ENCODE data around the gene INTS1.

The INTS1 gene

DNA sequence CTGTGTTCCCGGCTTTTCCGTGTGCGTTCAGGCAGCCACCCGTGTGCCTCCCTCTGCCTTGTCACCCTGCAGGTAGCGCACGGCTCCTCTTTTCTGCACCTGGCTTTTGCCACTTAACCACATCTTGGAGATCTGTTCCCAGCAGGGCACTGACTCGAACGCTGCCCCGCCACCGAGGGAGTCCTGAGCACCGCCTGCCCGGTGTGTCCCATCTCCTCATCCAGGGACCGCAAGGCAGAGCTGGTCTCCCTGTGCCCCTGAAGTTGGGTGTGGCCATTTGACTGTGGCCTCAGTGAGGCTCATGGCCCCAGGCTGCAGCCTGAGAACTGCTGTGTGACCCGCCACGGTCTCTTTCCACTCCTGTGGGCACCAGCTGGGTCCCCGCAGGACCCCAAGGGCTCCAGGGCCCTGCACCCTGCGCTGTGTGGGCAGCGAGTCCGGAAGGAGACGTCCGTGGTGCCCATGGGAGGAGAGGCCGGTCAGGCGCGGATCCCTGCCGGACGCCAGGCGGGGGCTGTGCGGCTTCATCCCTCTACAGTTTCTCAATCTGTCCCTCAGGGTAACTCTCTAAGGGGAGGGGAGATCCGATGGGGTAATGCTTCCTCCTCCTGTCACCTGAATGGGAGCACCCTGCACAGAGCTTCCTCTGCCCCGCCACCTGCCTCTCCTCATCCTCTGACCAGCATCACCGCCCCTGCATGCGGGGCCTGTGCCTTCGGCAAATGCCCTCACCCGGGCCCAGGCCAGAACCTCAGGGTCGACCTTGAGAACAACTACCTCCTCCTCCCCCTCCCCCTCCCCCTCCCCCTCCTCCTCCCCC, 1.8 kb upstream of the INTS1 start:
- DNase-seq (ENCODE audit: low read depth), result no peak

DNA sequence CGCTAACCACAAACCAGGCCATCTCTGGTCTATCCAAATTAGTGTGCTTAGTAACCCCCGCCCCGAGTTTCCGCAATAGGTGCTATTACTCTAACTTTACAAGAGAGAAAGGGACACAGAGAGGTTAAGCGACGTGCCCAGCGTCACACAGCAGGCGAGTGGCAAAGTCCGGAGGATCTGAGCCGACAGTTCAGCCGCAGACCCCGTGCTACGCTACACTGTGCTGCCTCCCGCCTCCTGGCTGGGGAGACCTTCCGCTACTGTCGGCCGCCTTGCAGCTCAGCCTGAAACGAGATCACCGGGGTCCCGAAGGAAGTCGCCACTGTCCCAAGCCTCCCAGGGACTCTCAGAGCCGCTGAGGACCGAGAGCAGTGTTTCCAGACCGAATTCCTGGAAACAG, 799 bp downstream of the INTS1 start:
- no peak for DNase-seq (ENCODE audit: low read depth)

DNA sequence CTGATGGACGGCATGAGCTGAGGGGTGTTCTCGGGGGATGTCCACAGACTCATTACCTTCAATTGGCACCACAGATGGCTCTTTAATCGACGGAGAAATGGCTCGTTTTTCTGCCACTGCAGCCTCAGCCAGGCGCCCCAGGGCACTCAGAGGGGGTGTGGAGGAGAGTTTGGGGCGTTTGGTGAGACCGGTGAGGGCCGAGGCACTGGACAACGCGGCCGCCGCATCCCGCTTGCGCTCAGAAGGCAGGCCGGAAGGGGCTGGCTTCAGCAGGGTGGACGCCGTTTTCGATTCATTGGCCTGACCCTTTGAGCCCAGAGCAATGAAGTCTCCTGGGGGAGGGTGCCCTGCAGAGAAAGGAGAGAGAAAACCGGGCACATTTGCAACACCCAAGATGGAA, 1.3 kb downstream of the INTS1 start:
- DNase-seq (ENCODE audit: low read depth), result no peak

DNA sequence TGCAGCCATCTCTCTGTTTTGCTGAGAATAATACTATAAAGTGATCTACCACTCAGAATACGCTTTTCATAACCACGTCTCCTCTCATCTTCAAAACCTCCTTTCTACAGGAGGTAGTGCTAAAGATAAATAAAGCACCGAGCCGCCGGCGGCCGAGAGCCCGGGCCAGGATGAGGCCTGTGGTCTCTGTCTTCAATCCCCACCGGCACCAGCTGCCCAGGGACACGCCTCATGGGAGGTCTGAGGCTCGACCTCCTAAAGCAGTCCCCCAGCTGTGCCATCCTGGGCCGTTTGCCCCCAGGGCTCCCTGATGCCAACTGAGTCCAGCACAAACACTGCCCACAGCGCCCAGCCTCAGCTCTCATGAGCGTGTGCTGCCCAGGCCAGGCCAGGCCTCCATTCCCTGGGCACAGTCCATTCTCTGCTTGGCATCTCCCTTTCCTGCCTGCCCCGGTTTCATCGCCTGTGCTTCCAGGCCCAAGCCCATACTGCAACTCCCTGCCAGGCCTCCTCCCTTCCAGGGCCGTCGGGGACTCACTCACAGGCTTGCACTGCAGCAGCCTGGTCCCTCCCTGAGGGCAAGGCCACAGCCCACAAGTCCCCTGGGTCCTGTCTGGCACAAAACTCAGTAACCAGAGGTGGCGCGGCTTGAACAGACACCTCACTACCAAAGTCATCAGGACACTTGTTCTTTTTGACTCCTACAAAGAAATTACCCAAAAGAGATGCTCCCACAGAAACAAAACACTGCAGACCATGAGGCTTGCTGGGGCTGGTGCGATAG, 2.5 kb downstream of the INTS1 start:
- no peak for DNase-seq (ENCODE audit: low read depth)

DNA sequence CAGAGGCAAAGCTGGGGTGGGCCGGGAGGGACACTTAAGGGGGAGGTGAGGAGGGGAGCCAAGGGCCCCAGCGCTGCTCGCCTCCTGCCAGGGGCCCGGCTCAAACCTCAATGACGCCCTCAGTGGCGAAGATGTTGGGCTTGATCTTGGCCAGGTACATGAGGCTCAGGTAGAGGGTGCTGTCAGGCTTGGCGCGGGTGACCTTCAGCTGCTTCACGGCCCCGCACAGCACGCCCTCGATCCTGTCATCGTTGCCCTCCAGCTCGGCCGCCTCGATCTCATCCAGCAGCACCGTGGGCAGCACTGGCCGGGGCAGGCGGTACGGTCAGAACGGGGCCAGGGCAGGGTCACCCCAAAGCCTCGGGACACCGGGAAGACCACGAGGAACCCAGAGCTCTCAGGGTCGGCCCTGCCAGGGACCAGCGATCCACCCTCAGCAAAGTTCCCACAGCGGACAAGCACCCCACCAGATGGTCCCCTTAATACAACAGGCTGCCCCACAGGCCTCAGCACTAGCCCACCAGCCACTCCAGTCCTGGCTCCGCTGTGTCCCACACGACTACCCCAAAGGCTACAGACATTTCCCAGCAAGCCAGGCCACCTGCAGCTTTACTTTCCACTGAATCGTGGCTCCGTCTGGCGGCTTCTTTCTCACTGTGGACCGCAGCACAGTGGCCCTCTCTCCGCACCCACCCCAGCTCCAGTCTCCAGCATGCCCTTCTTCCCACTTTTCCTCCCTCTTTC, 4.0 kb downstream of the INTS1 start:
- DNase-seq (ENCODE audit: low read depth), result no peak

- no peak for DNase-seq (ENCODE audit: low read depth)
Measured at GRCh38 chr7:1499367-1500029, 4.7 kb downstream of the INTS1 start.

DNA sequence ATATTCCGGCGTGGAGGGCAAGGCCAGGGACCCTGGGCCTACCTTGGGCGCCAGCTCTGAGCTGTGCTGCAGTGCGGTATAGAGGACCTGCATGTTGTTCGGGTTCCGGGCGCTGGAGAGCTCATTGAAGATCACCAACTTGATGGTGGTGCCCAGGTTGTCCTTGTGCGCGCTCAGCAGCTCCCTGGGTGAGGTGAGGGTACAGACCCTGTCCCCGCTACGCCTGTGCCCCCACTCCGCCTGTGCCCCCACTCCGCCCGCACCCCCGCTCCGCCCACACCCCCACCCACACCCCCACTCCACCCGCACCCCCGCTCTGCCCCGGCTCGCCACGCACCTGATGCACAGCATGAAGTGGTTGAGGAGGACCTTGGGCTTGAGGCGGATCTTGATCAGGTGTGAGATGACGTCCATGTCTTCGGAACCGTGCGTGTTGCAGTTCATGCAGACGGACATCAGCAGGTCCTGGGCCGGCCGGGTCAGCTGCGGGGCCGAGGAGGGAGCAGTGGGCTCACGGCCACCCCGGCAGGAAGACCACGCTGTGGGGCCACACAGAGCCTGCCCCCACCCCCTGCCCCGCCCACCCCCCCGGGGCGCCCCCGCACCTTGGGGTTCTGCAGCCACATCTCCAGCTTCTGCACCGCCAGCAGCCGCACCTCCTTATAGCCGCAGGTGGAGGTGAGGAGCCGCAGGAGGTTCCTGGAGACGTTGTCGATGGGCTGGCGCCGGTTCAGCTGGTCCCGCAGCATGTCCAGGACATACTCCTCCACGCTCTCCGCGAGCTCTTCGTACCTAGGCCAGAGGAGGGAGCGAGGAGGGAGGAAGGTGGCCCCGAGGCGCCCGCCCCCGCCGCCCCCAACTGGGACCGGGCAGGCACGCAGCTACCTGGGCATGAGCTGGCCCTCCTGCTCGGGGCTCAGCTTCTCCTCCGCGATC, 5.6 kb downstream of the INTS1 start:
- DNase-seq (ENCODE audit: low read depth), result no peak

GRCh38 chr7:1497293-1497927, 6.8 kb downstream of the INTS1 start:
- no peak for DNase-seq (ENCODE audit: low read depth)

DNA sequence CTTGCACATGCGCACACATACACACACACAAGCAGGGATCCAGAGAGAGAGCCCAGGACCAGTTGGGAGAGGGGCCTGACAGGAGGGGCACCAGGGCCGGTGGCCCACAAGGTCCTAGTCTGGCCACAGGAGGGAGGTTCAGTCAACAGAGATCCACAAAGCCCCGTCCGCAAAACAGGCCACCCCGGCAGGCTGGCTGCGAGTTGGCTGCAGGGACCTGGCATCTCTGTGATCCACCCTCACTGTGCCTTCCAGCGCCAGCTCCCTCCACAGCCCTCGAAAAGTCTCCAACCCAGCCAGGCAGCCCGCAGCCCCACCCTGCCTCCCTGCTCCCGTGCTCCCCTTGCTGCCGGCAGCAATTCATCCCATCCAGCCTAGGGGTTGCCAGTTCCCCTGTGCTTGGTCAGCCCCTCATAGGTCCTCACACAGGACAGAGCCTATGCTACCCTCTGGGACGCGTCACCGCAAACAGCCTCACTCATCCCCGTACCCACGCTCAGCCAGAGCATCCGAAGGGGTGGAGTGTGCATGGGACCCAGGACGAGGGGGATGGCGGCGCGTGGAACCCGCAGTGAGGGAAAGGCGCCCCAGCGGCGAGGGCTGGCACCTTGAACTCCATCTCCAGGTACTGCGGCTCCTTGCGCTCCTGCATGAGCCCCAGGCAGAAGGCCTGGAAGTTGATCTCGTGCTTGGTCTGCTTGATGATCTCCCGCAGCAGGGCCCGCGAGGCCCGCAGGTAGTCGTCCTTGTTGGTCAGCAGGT, 7.5 kb downstream of the INTS1 start:
- DNase-seq (ENCODE audit: low read depth), result no peak

DNA sequence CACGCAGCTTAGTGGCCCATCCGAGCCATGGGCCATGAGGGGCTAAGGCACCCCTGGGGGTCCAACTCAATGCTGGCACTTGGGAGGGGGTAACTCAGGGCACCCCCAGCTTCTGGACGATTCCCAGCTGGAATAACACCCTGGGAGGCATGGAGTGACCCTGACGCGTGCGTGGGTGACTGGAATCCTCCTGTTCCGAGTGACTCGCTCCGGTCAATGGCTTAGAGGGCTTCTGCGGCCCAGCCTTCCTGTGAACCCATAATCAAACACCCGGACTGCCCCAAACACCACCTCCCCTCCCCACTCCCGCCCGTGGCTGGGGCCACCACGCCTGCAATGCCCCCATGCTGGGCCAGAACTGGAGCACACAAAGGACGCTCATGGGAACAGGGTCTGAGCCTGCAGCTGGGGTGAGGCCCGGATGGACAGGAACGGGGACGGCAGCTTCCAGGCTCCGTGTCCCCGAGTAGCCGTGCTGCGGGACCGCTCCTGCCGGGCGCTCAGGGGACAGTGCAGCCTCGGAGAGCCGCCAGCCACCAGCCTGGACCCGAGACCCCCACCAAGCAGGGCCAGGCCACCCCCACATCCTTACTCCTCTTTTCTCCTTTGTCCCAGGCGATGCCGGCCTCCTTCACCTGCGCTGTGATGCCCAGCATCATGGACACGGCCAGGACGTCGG, 8.5 kb downstream of the INTS1 start:
- DNase-seq (ENCODE audit: low read depth), result no peak

DNA sequence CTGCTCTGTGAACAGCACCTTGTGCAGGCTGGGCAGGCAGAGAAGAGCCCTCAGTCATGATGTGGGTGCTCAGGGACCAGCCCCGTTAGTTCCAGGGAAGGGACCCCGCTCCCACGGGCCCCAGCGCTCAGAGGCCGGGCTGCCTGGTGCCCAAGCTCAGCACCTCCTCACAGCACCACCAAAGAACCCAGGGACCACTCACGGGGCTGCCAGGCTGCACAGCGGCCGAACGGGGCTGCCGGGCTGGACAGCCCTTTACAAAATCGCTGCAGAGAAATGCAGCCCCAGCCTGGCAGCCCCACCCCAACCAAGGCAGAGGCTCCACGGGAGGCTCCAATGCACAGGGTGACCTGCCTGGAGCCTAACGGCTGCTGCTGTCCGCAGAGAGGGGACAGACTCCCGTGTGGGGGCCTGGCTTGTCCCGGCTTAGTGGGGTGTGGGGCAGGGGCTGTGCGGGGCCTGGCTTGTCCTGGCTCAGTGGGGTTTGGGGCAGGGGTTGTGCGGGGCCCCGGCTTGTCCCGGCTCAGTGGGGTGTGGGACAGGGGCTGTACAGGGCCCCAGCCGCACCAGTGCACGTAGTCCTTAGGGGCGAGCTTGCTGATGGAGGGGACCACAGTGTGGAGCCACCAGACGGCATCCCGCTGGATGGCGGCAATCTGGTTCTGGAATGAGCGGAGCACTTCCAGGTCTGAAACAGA, 9.2 kb downstream of the INTS1 start:
- DNase-seq (ENCODE audit: low read depth), result no peak

- DNase-seq (ENCODE audit: low read depth), result no peak
Measured at GRCh38 chr7:1494447-1494846, 9.7 kb downstream of the INTS1 start.

GRCh38 chr7:1493571-1493970, 10.6 kb downstream of the INTS1 start:
- DNase-seq (ENCODE audit: low read depth), result no peak

DNA sequence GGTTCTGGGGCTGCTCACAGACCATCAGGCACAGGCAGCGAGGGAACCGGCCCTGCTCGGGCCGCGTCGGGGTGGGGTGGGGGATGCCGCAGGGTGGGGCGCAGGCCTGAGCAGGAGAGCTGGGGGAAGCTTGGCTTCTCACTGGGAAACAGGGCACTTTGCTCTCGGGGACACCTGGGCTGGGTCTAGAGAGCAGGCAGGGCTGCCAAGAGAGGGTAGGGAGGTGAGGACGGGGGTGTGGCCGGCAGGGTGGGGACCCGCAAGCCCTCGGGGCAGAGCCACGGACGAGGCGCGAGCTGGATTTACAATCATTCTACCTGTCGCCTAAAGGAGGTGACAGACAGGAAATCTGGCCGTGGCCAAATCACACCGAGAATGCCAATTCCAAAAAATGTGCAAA, 11.1 kb downstream of the INTS1 start:
- DNase-seq (ENCODE audit: low read depth), result no peak

- DNase-seq (ENCODE audit: low read depth), result no peak
Measured at GRCh38 chr7:1492640-1493039, 11.5 kb downstream of the INTS1 start.

- DNase-seq (ENCODE audit: low read depth), result no peak
Measured at GRCh38 chr7:1492221-1492620, 12.0 kb downstream of the INTS1 start.

- no peak for DNase-seq (ENCODE audit: low read depth)
Measured at GRCh38 chr7:1490837-1491236, 13.4 kb downstream of the INTS1 start.

GRCh38 chr7:1489336-1489735, 14.9 kb downstream of the INTS1 start:
- DNase-seq (ENCODE audit: low read depth), result no peak

DNA sequence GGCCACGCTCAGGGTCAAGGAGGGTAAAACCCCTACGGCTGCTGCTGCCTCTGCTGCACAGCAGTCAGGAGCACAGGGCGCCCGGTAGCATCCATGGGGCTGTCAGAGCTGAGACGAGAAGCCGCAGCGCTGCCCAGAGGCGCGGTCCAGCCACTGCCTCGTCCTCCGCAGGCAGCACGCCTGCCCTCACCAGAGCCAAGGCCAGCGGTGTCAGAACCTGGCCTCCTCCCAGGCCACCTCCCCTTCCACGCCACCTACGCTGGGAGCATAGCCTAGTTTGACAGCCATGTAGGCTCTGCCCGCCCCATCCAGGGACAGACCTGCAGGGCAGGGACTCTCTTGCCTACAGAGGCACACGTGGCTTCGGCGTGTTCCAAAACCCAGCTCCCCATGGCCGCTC, 16.2 kb downstream of the INTS1 start:
- DNase-seq (ENCODE audit: low read depth), result no peak

Data from activated T-cell treated with anti-CD3 and anti-CD28 coated beads for 48 hours (primary cell).